ENCODE measurements around the gene CACNA1S. TPM values are rescaled to one million over a fixed set of nuclear protein-coding genes. Genes with fewer than 3 reads are reported as not detected.

Gene CACNA1S
- total and polyA plus RNA-seq, 2 donors (not counting 1 experiment from before 2014, with no cell fraction given), result not detected

DNA sequence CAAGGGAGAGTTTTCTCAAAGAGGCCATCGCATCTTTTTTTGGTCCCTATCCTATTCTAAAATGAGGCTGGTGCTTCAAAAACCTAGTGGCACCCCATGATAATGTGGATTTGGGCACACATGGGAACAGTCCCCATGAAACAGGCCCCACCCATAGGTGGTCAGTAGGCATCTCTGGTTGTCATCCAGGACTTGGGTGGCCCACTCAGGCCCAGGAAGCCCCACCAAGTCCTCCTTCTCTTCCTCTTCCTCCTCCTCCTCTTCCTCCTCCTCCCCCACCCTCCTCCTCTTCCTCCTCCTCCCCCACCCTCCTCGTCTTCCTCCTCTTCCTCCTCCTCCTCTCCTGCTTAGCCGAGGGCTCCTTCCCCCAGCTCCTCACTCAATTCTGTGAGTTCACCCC is 554 bp downstream of the CACNA1S start:
- ChIA-PET POLR2A (no interaction called here), CTCF (no interaction called here)
- H4K20me1 ChIP-seq (ENCODE audit: control insufficient read depth, insufficient read depth, low read length, poor library complexity, severe bottlenecking), result no peaks in the 10 kb centered on the region
- Mint-ChIP-seq H3K9me3 (ENCODE audit: insufficient read depth) (no peaks in the 10 kb centered on the region), H3K27ac (no peak overlapping the region), H3K4me1 (peaks cover 4% of the 10 kb centered on the region), H3K27me3 (peaks cover 29% of the 10 kb centered on the region), H3K4me3 (no peak overlapping the region)
- H3K4me1 ChIP-seq (ENCODE audit: control insufficient read depth in 2 of 2, insufficient read depth in 2 of 2, low read length in 2 of 2), result peaks cover 4 to 13% of the 10 kb centered on the region in 2 donors
- no peak overlapping the region for H3K9ac ChIP-seq (ENCODE audit: low read length)
- peaks cover 0 to 5% (median 0%) of the 10 kb centered on the region in 3 donors for H3K9me3 ChIP-seq (ENCODE audit: control extremely low read depth in 1 of 3, control insufficient read depth in 2 of 3, insufficient read depth in 1 of 3, low read length in 2 of 3)
- intact Hi-C loops (cut with micrococcal nuclease), result no loop called here
- no peak overlapping the region for H3K27ac ChIP-seq (ENCODE audit: low read length in 2 of 2)
- TF ChIP-seq, protein P1, sequence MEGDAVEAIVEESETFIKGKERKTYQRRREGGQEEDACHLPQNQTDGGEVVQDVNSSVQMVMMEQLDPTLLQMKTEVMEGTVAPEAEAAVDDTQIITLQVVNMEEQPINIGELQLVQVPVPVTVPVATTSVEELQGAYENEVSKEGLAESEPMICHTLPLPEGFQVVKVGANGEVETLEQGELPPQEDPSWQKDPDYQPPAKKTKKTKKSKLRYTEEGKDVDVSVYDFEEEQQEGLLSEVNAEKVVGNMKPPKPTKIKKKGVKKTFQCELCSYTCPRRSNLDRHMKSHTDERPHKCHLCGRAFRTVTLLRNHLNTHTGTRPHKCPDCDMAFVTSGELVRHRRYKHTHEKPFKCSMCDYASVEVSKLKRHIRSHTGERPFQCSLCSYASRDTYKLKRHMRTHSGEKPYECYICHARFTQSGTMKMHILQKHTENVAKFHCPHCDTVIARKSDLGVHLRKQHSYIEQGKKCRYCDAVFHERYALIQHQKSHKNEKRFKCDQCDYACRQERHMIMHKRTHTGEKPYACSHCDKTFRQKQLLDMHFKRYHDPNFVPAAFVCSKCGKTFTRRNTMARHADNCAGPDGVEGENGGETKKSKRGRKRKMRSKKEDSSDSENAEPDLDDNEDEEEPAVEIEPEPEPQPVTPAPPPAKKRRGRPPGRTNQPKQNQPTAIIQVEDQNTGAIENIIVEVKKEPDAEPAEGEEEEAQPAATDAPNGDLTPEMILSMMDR (IDR thresholded peaks at IDR 0.05), result no peak
- no peak for TF ChIP-seq EZH2 (IDR thresholded peaks at IDR 0.05; ENCODE audit: borderline replicate concordance, insufficient read depth, low read depth, low read length, poor library complexity, severe bottlenecking)
- no peak for ATAC-seq (ENCODE audit: low read depth)
- no peak for DNase-seq
- no peak overlapping the region for H2AFZ ChIP-seq (ENCODE audit: insufficient read depth, low read depth, low read length, poor library complexity, severe bottlenecking)
- no peaks in the 10 kb centered on the region for H3K79me2 ChIP-seq (ENCODE audit: control insufficient read depth, insufficient read depth, low read length)
- 83% methylated on average over 1 of the region's 3 CpGs for WGBS (ENCODE audit: insufficient coverage)
- no peak overlapping the region for H3K4me2 ChIP-seq (replicated peaks; ENCODE audit: low read depth, low read length, poor library complexity, severe bottlenecking)
- H3K36me3 ChIP-seq (replicated peaks in 1 of 2; ENCODE audit: control extremely low read depth in 1 of 2, control insufficient read depth in 1 of 2, extremely low read depth in 1 of 2, insufficient read depth in 2 of 2, low read length in 1 of 2), result no peaks in the 10 kb centered on the region
- no peak overlapping the region for H3K4me3 ChIP-seq (ENCODE audit: control extremely low read depth in 1 of 5, extremely low read depth in 1 of 5, insufficient read depth in 1 of 5, low read depth in 2 of 5, low read length in 4 of 5)
- H3K27me3 ChIP-seq (replicated peaks in 1 of 4; ENCODE audit: control extremely low read depth in 1 of 4, control insufficient read depth in 3 of 4, insufficient read depth in 4 of 4, low read length in 3 of 4), result peaks cover 0 to 30% (median 14%) of the 10 kb centered on the region in 4 experiments

DNA sequence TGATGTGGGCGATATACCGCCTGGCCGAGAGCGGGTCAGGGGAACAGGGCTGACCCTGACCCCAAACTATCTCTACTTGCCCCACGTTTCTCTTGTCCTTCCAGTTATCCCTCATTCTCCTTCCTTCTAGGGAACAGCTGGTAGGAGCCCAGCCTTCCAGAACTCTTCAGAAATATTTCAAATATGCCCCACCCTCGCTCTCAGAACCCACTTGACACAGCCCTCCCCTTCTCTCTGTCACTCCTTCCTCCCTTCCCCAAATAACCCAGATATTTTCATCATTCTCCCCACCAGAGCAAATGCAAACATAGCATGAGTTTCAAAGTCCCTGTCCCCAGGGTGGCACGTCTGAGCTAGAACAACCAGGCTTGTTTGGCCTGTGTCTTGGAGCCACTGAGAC is 1.1 kb downstream of the CACNA1S start:
- Histone ChIP-seq H2AFZ (ENCODE audit: insufficient read depth, low read depth, low read length, poor library complexity, severe bottlenecking) (no peak overlapping the region), H3K4me3 (ENCODE audit: control extremely low read depth in 1 of 5, extremely low read depth in 1 of 5, insufficient read depth in 1 of 5, low read depth in 2 of 5, low read length in 4 of 5) (no peak overlapping the region), H3K79me2 (ENCODE audit: control insufficient read depth, insufficient read depth, low read length) (no peaks in the 10 kb centered on the region), H3K9me3 (ENCODE audit: control extremely low read depth in 1 of 3, control insufficient read depth in 2 of 3, insufficient read depth in 1 of 3, low read length in 2 of 3) (peaks cover 0 to 5% (median 0%) of the 10 kb centered on the region in 3 donors), H3K27me3 (replicated peaks in 1 of 4; ENCODE audit: control extremely low read depth in 1 of 4, control insufficient read depth in 3 of 4, insufficient read depth in 4 of 4, low read length in 3 of 4) (peaks cover 0 to 28% (median 14%) of the 10 kb centered on the region in 4 experiments), H3K36me3 (replicated peaks in 1 of 2; ENCODE audit: control extremely low read depth in 1 of 2, control insufficient read depth in 1 of 2, extremely low read depth in 1 of 2, insufficient read depth in 2 of 2, low read length in 1 of 2) (no peaks in the 10 kb centered on the region), H3K4me1 (ENCODE audit: control insufficient read depth in 2 of 2, insufficient read depth in 2 of 2, low read length in 2 of 2) (peaks cover 4 to 13% of the 10 kb centered on the region in 2 donors), H3K4me2 (replicated peaks; ENCODE audit: low read depth, low read length, poor library complexity, severe bottlenecking) (no peak overlapping the region), H3K27ac (ENCODE audit: low read length in 2 of 2) (no peak overlapping the region), H3K9ac (ENCODE audit: low read length) (no peak overlapping the region), H4K20me1 (ENCODE audit: control insufficient read depth, insufficient read depth, low read length, poor library complexity, severe bottlenecking) (no peaks in the 10 kb centered on the region)
- H3K9me3 Mint-ChIP-seq (ENCODE audit: insufficient read depth), result no peaks in the 10 kb centered on the region
- 88% methylated on average over 7 of the region's 7 CpGs for WGBS (ENCODE audit: insufficient coverage)
- no peak for ATAC-seq (ENCODE audit: low read depth)
- POLR2A ChIA-PET, result no interaction called here
- CTCF ChIA-PET, result no interaction called here
- no peak overlapping the region for H3K27ac Mint-ChIP-seq
- TF ChIP-seq, protein P1 (IDR thresholded peaks at IDR 0.05), result no peak
- no peak for TF ChIP-seq EZH2 (IDR thresholded peaks at IDR 0.05; ENCODE audit: borderline replicate concordance, insufficient read depth, low read depth, low read length, poor library complexity, severe bottlenecking)
- intact Hi-C loops (cut with micrococcal nuclease), result no loop called here
- H3K27me3 Mint-ChIP-seq, result peaks cover 24% of the 10 kb centered on the region
- H3K4me3 Mint-ChIP-seq, result no peak overlapping the region
- peaks cover 4% of the 10 kb centered on the region for H3K4me1 Mint-ChIP-seq
- DNase-seq, result no peak

Measured in B cell (primary cell).